H1 (cell line): ENCODE data around the gene FANK1. TPM values are rescaled to one million over a fixed set of nuclear protein-coding genes. Genes with fewer than 3 reads are reported as not detected.

Experiments used
- CTCF ChIA-PET: fragments of 300-600 bp; sonication (Branson Sonifier 250); formaldehyde crosslinking; loops from one replicate; lab custom pipeline; 2021; ENCODE audit not compliant: partially characterized antibody; lab: Charles Lee
- POLR2A ChIA-PET: fragments of 300-600 bp; sonication (Branson Sonifier 250); formaldehyde crosslinking; loops from one replicate; lab custom pipeline; 2021; ENCODE audit warnings: inconsistent platforms; ENCODE audit not compliant: partially characterized antibody; lab: Charles Lee
- DNase-seq, 2 experiments: peaks; one replicate each; pipeline versions ENCODE4 v3.0.0 to v3.0.0-alpha.2; 2010 to 2022; ENCODE audit warnings: low spot score in 2 of 2, low read depth in 1 of 2, mixed read lengths in 1 of 2
- FAIRE-seq: peaks from 2 replicates; lab custom pipeline; 2011; peaks lifted over from hg19 to GRCh38; lab: Jason Lieb, UNC
- H2AFZ ChIP-seq: 2 replicates; pipeline ENCODE4 v1.8.1; 2012; ENCODE audit warnings: low read length, inconsistent platforms
- H2AK5ac ChIP-seq: 2 replicates; pipeline ENCODE4 v1.6.1; 2013; ENCODE audit warnings: low read depth, low read length
- H2BK120ac ChIP-seq: replicated peaks from 2 replicates; pipeline ENCODE3; 2013; ENCODE audit warnings: low read depth, low read length, inconsistent platforms
- H2BK12ac ChIP-seq: 2 replicates; pipeline ENCODE4 v1.6.1; 2013; ENCODE audit warnings: low read depth, low read length
- H2BK15ac ChIP-seq: 2 replicates; pipeline ENCODE4 v1.6.1; 2013; ENCODE audit warnings: low read length
- H2BK20ac ChIP-seq: 2 replicates; pipeline ENCODE4 v1.6.1; 2013; ENCODE audit warnings: low read length
- H2BK5ac ChIP-seq: 2 replicates; pipeline ENCODE4 v1.6.1; 2013; ENCODE audit warnings: low read depth, low read length
- H3K14ac ChIP-seq: 2 replicates; pipeline ENCODE4 v1.6.1; 2013; ENCODE audit warnings: inconsistent platforms; ENCODE audit not compliant: insufficient read length
- H3K18ac ChIP-seq: 2 replicates; pipeline ENCODE4 v1.6.1; 2013; ENCODE audit warnings: low read length; ENCODE audit errors: extremely low read depth
- H3K23ac ChIP-seq: 2 replicates; pipeline ENCODE4 v1.6.1; 2013; ENCODE audit warnings: inconsistent platforms; ENCODE audit not compliant: insufficient read length
- H3K23me2 ChIP-seq: 2 replicates; pipeline ENCODE4 v1.6.1; 2013; ENCODE audit warnings: low read depth, low read length
- H3K27ac ChIP-seq: 2 replicates; pipeline ENCODE4 v1.6.1; 2011; ENCODE audit warnings: low read depth, low read length, inconsistent platforms
- H3K27me3 ChIP-seq, 4 experiments: replicated peaks in 1 of 4; 1 replicate in 1 of 4; 2 replicates in 3 of 4; pipeline versions ENCODE4 v1.6.1 to v1.8.1; 2011 to 2013; ENCODE audit warnings: low read length in 3 of 4, mild to moderate bottlenecking in 3 of 4, inconsistent platforms in 2 of 4, mixed read lengths in 2 of 4, moderate library complexity in 1 of 4; ENCODE audit not compliant: control insufficient read depth in 3 of 4, insufficient read depth in 3 of 4; ENCODE audit errors: extremely low read depth in 1 of 4
- H3K36me3 ChIP-seq, 4 experiments: 2 replicates each; pipeline versions ENCODE4 v1.6.1 to v1.8.1; 2011 to 2013; ENCODE audit warnings: mild to moderate bottlenecking in 4 of 4, low read length in 3 of 4, moderate library complexity in 2 of 4, control low read depth in 1 of 4, inconsistent platforms in 1 of 4; ENCODE audit not compliant: insufficient read depth in 4 of 4, control insufficient read depth in 2 of 4
- H3K4ac ChIP-seq: replicated peaks from 2 replicates; pipeline ENCODE3; 2013; ENCODE audit warnings: low read length, low read depth, mixed read lengths, inconsistent platforms; ENCODE audit not compliant: insufficient read length
- H3K4me1 ChIP-seq, 4 experiments: replicated peaks in 1 of 4; 1 replicate in 1 of 4; 2 replicates in 3 of 4; pipeline versions ENCODE4 v1.6.1 to v1.8.1; 2011 to 2013; ENCODE audit warnings: low read length in 3 of 4, inconsistent platforms in 2 of 4, mixed read lengths in 1 of 4; ENCODE audit not compliant: insufficient read depth in 4 of 4, control insufficient read depth in 3 of 4
- H3K4me2 ChIP-seq, 2 experiments: 2 replicates each; pipeline versions ENCODE4 v1.6.1 to v1.8.1; 2011 to 2013; ENCODE audit warnings: low read depth in 2 of 2, low read length in 2 of 2, control low read depth in 1 of 2, inconsistent platforms in 1 of 2, mild to moderate bottlenecking in 1 of 2; ENCODE audit not compliant: insufficient read depth in 1 of 2
- H3K4me3 ChIP-seq, 4 experiments: fragments of 200-600, 300-600 bp in 1 of 4; sonication (generic), shearing (Covaris generic), sonication (Bioruptor Twin) in 1 of 4; 2 replicates each; pipeline versions ENCODE4 v1.5.1 to v1.8.1; 2011 to 2016; ENCODE audit warnings: low read length in 4 of 4, low read depth in 3 of 4, control low read depth in 2 of 4, inconsistent platforms in 2 of 4, mild to moderate bottlenecking in 2 of 4, mixed read lengths in 1 of 4, moderate library complexity in 1 of 4; ENCODE audit not compliant: insufficient read depth in 2 of 4; ENCODE audit errors: extremely low read depth in 1 of 4
- H3K56ac ChIP-seq: replicated peaks from 2 replicates; pipeline ENCODE3; 2013; ENCODE audit warnings: low read depth, mild to moderate bottlenecking, mixed read lengths, low read length, inconsistent platforms; ENCODE audit not compliant: insufficient read length
- H3K79me1 ChIP-seq: 2 replicates; pipeline ENCODE4 v1.6.1; 2013; ENCODE audit warnings: low read depth, low read length, control low read depth
- H3K79me2 ChIP-seq, 2 experiments: 2 replicates each; pipeline versions ENCODE4 v1.6.1 to v1.8.1; 2012 to 2013; ENCODE audit warnings: low read length in 2 of 2, mild to moderate bottlenecking in 2 of 2, inconsistent platforms in 1 of 2; ENCODE audit not compliant: insufficient read depth in 2 of 2, control insufficient read depth in 1 of 2
- H3K9ac ChIP-seq, 4 experiments: replicated peaks in 1 of 4; 1 replicate in 1 of 4; 2 replicates in 3 of 4; pipeline versions ENCODE4 v1.6.1 to v1.8.1; 2011 to 2013; ENCODE audit warnings: low read depth in 3 of 4, low read length in 3 of 4, control low read depth in 2 of 4, mild to moderate bottlenecking in 2 of 4, moderate library complexity in 2 of 4, inconsistent platforms in 1 of 4; ENCODE audit errors: extremely low read depth in 1 of 4
- H3K9me3 ChIP-seq, 2 experiments: 2 replicates each; pipeline versions ENCODE4 v1.6.1 to v1.8.1; 2012 to 2013; ENCODE audit warnings: mild to moderate bottlenecking in 2 of 2, moderate library complexity in 2 of 2, control low read depth in 1 of 2, inconsistent platforms in 1 of 2, low read depth in 1 of 2, low read length in 1 of 2, mixed read lengths in 1 of 2; ENCODE audit not compliant: insufficient read depth in 2 of 2
- H4K20me1 ChIP-seq, 2 experiments: replicated peaks in 1 of 2; 2 replicates each; pipeline versions ENCODE3 to v1.8.1; 2011 to 2013; ENCODE audit warnings: inconsistent platforms in 2 of 2, low read length in 2 of 2, mild to moderate bottlenecking in 1 of 2; ENCODE audit not compliant: insufficient read depth in 2 of 2, control insufficient read depth in 1 of 2
- H4K5ac ChIP-seq: 2 replicates; pipeline ENCODE4 v1.6.1; 2013; ENCODE audit warnings: low read length, low read depth, mixed read lengths, inconsistent platforms; ENCODE audit not compliant: insufficient read length
- H4K8ac ChIP-seq: 2 replicates; pipeline ENCODE4 v1.8.0; 2013; ENCODE audit warnings: mild to moderate bottlenecking, moderate library complexity, low read length, inconsistent platforms; ENCODE audit not compliant: insufficient read depth; ENCODE audit errors: extremely low read depth
- H4K91ac ChIP-seq: replicated peaks from 2 replicates; pipeline ENCODE3; 2013; ENCODE audit warnings: low read length, mixed read lengths, inconsistent platforms; ENCODE audit not compliant: insufficient read length
- EGR1 ChIP-seq: IDR thresholded peaks from 2 replicates; pipeline ENCODE4 v1.6.1; 2011; ENCODE audit warnings: low read depth, low read length, borderline replicate concordance
- HDAC6 ChIP-seq: IDR thresholded peaks from one replicate; pipeline ENCODE4 v1.7.1; 2012; ENCODE audit warnings: low read depth, mild to moderate bottlenecking, inconsistent platforms, low read length, moderate library complexity
- JUN ChIP-seq: IDR thresholded peaks from 2 replicates; pipeline ENCODE4 v1.6.1; 2011; ENCODE audit warnings: low read depth, mild to moderate bottlenecking, improper control_type of control experiment, low read length
- NRF1 ChIP-seq: IDR thresholded peaks from 2 replicates; pipeline ENCODE4 v1.6.1; 2011; ENCODE audit warnings: mild to moderate bottlenecking, low read depth, low read length, improper control_type of control experiment
- PHF8 ChIP-seq: fragments of 200-600 bp; sonication (generic); conservative IDR thresholded peaks from 2 replicates; pipeline ENCODE4 v1.7.1; 2012; ENCODE audit warnings: low read depth, mild to moderate bottlenecking, inconsistent platforms, low read length, moderate library complexity
- RFX5 ChIP-seq: IDR thresholded peaks from 2 replicates; pipeline ENCODE4 v1.6.1; 2011; ENCODE audit warnings: low read depth, low read length, improper control_type of control experiment, borderline replicate concordance
- SAP30 ChIP-seq: fragments of 300-600 bp; sonication (generic); IDR thresholded peaks from 2 replicates; pipeline ENCODE4 v1.7.1; 2012; ENCODE audit warnings: low read length, moderate library complexity, mild to moderate bottlenecking, inconsistent platforms; ENCODE audit not compliant: insufficient read depth, insufficient replicate concordance
- SIN3A ChIP-seq, 2 experiments: IDR thresholded peaks in 1 of 2; conservative IDR thresholded peaks in 1 of 2; 2 replicates each; pipeline ENCODE4 v1.6.1; 2011 to 2012; ENCODE audit warnings: low read length in 2 of 2, improper control_type of control experiment in 1 of 2, low read depth in 1 of 2, mild to moderate bottlenecking in 1 of 2
- SIRT6 ChIP-seq: IDR thresholded peaks from one replicate; pipeline ENCODE4 v1.7.1; 2012; ENCODE audit warnings: low read length, inconsistent platforms
- SIX5 ChIP-seq: IDR thresholded peaks from 2 replicates; pipeline ENCODE4 v1.6.1; 2011; ENCODE audit warnings: mild to moderate bottlenecking, low read depth, low read length
- SRF ChIP-seq: IDR thresholded peaks from 2 replicates; pipeline ENCODE4 v1.6.1; 2011; ENCODE audit warnings: mild to moderate bottlenecking, low read depth, low read length, moderate library complexity
- TAF7 ChIP-seq: optimal IDR thresholded peaks from 2 replicates; pipeline ENCODE3; 2011; ENCODE audit warnings: low read depth, mild to moderate bottlenecking, inconsistent platforms, low read length, moderate library complexity, borderline replicate concordance
- ZNF274 ChIP-seq: IDR thresholded peaks from 2 replicates; pipeline ENCODE4 v1.7.0; 2012; ENCODE audit warnings: low read length, borderline replicate concordance; ENCODE audit errors: extremely low read depth
- WGBS, 2 experiments: shearing (Covaris generic) in 1 of 2; methylation state at CpG; one replicate each; pipeline versions ENCODE4 v1.1.6 to v1.1.7; 2013 to 2015; ENCODE audit warnings: low lambda C conversion rate in 2 of 2, mixed read lengths in 2 of 2, inconsistent platforms in 1 of 2, low coverage in 1 of 2, missing lambda C conversion rate in 1 of 2; ENCODE audit not compliant: insufficient replicate concordance in 2 of 2, insufficient coverage in 1 of 2, insufficient read length in 1 of 2; ENCODE audit errors: extremely low coverage in 1 of 2, missing lambda C conversion rate in 1 of 2; 5-methylcytosine and 5-hydroxymethylcytosine counted together
- polyA plus RNA-seq, 7 experiments: library from polyadenylated mRNA; depleted of rRNA in 3 of 7; stranded (reverse) in 5 of 7; unstranded in 2 of 7; fragments of >200 nt in 5 of 7; fragments of 200-250 nt in 2 of 7; gene quantifications; 1 replicate in 5 of 7; 2 replicates in 1 of 7; 4 replicates in 1 of 7; pipeline versions ENCODE4 v1.2.1 to v1.2.3, GENCODE V29; 2011 to 2013; ENCODE audit warnings: missing spikeins in 2 of 7, mixed read lengths in 2 of 7
- total RNA-seq: library from RNA; stranded (reverse); fragmentation: NEBNext Ultra II Directional; extraction: Animal tissue kit (Norgen Biotek cat#: 25700); gene quantifications from 2 replicates; pipeline ENCODE4 v1.2.1, GENCODE V29; 2021
- TF ChIP-seq, protein P1 (sequence below): IDR thresholded peaks from 2 replicates; pipeline ENCODE4 v1.6.1; 2011; ENCODE audit warnings: low read depth, mild to moderate bottlenecking, low read length; ENCODE audit not compliant: insufficient read depth

Gene FANK1
- total and polyA plus RNA-seq, 2 of the 8 experiments (the other 6 are each of a cell fraction or from before 2014, with no cell fraction given): 1.2 TPM; not detected in 1

GRCh38 chr10:125995726-125996304 is 99.5 kb downstream of the FANK1 start:
- no peak overlapping the region for H3K4me2 ChIP-seq
- no peak overlapping the region for H2BK15ac ChIP-seq
- no peak overlapping the region for H2BK12ac ChIP-seq
- no peak overlapping the region for H3K4me3 ChIP-seq
- no peak overlapping the region for H4K8ac ChIP-seq
- no peaks in the 10 kb centered on the region for H3K79me2 ChIP-seq
- H2BK20ac ChIP-seq: no peak overlapping the region
- no peaks in the 10 kb centered on the region for H3K4me1 ChIP-seq
- H4K20me1 ChIP-seq: no peaks in the 10 kb centered on the region
- H3K36me3 ChIP-seq: no peaks in the 10 kb centered on the region
- no peak overlapping the region for H4K5ac ChIP-seq
- ChIA-PET POLR2A (no interaction called here), CTCF (no interaction called here)
- no peak overlapping the region for H2AFZ ChIP-seq
- no peaks in the 10 kb centered on the region for H3K27me3 ChIP-seq
- no peak overlapping the region for H3K4ac ChIP-seq
- WGBS, 2 experiments: 92% methylated on average over 9 of the region's 9 CpGs; no CpG with 5 or more reads in 1 of the 2 experiments
- no peak overlapping the region for H3K18ac ChIP-seq
- no peak overlapping the region for H3K9ac ChIP-seq
- no peak overlapping the region for H3K27ac ChIP-seq
- H3K9me3 ChIP-seq: no peaks in the 10 kb centered on the region
- no peak overlapping the region for H3K23ac ChIP-seq
- H2AK5ac ChIP-seq: no peak overlapping the region
- no peak overlapping the region for H3K14ac ChIP-seq
- H2BK120ac ChIP-seq: no peak overlapping the region
- no peaks in the 10 kb centered on the region for H3K79me1 ChIP-seq
- H2BK5ac ChIP-seq: no peak overlapping the region
- H3K23me2 ChIP-seq: no peaks in the 10 kb centered on the region
- H4K91ac ChIP-seq: no peak overlapping the region
- no peak for FAIRE-seq
- DNase-seq: no peak
- no peak overlapping the region for H3K56ac ChIP-seq
- TF ChIP-seq, protein P1, sequence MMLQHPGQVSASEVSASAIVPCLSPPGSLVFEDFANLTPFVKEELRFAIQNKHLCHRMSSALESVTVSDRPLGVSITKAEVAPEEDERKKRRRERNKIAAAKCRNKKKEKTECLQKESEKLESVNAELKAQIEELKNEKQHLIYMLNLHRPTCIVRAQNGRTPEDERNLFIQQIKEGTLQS: no peak
- TF ChIP-seq RFX5 (no peak), ZNF274 (no peak), HDAC6 (no peak), EGR1 (no peak), SIRT6 (no peak), SAP30 (no peak), PHF8 (no peak), TAF7 (no peak), SIN3A (conservative IDR thresholded peaks at IDR 0.05 in 1 of 2, IDR thresholded peaks at IDR 0.05 in 1 of 2; ENCODE audit: low read depth in 1 of 2, low read length in 2 of 2) (no peak), NRF1 (no peak), JUN (no peak), SIX5 (no peak), SRF (no peak)
